ENCODE data around the gene MYH14.

Gene MYH14

DNA sequence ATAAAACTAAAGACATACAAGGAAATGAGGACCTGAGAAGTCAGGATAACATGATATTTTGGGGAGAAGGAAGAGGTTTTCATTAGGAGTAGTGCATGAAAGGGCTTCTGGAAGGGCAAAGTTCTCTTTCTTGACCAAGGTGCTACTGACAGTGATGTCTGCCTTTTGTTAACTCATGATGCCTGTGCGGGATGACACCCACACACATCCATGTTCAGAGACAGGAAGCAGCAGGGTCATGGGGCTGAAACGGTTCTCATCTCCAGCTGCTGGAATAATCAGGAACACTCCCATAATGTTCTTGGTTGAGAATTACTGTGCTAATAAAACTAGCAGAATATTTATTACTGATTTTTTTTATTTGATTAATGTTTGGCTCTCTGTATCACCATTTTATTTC lies 96.6 kb downstream of the MYH14 start:
- DNase-seq, result no peak

DNA sequence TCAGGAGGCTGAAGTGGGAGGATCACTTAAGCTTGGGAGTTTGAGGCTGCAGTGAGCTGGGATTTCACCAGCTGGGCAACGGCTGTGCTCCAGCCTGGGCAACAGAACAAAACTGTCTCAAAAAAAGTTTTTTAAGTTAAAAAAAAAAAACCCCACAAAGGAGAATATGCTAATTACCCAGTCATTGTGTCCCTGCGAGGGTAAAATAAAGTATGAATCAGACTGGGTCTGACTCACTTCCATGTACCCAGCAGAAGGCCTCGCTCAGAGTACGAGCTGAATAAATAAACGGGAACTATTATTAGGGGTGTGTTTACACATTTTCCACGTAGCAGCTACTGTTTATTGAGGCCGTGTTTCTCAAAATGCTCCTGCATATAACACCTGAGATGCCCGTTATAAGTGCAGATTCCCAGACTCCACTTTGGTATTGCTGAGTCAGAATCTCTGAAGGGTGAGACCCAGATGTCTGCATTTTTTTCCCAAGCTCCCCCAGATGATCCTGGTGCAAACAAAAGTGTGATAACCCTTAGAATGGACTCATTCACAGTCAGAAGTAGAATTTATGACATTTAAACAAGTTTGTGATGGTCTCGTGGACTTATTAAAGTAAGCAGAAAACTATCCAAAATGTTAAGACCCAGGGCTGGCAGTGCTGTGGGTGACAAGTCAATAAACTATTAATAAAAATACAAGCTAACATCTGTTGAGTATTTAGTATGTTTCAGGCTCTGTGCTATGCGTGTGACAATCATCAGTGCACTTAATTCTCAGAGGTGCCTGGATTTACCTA lies 97.6 kb downstream of the MYH14 start:
- DNase-seq, result no peak

DNA sequence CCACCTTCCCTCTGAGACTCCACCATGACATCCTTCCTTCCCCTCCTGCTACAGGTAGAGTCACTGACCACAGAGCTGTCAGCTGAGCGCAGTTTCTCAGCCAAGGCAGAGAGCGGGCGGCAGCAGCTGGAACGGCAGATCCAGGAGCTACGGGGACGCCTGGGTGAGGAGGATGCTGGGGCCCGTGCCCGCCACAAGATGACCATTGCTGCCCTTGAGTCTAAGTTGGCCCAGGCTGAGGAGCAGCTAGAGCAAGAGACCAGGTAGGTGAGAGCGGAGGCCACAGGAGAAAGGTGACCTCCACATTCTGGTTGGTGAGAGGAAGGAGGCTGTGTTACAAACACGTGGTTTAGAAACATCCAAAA lies 98.2 kb downstream of the MYH14 start:
- DNase-seq, result no peak

DNA sequence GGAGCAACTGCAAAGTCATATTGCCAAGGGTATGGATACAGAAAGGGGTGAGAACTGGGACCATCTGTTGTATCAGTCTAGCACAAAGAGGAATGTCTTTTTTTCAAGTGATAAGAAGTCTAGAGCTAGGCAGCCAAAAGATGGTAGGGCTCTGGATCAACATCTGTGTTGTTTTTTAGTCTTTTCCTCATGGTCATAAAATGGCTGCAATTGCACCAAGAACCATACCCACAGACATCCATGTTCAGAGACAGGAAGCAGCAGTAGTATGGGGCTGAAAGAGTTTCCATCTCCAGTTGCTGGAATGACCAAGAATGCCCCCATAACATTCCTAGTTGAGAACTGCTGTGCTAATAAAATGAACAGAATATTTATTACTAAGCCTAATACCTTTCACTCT lies 100.1 kb downstream of the MYH14 start:
- DNase-seq, result no peak

DNA sequence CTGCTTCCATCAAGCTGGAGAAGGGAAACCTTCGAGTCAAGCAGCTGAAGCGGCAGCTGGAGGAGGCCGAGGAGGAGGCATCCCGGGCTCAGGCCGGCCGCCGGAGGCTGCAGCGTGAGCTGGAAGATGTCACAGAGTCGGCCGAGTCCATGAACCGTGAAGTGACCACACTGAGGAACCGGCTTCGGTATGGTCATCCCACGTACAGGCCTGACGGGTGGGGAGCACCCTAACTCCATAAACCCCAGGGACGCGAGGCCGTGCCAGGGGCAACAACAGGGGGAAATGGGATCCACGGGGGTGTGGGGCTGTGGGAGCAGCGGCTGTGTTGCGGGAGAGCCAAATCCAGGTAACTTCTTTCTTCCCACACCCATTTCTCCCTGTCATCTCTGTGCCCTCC lies 105.6 kb downstream of the MYH14 start:
- no peak for DNase-seq

DNA sequence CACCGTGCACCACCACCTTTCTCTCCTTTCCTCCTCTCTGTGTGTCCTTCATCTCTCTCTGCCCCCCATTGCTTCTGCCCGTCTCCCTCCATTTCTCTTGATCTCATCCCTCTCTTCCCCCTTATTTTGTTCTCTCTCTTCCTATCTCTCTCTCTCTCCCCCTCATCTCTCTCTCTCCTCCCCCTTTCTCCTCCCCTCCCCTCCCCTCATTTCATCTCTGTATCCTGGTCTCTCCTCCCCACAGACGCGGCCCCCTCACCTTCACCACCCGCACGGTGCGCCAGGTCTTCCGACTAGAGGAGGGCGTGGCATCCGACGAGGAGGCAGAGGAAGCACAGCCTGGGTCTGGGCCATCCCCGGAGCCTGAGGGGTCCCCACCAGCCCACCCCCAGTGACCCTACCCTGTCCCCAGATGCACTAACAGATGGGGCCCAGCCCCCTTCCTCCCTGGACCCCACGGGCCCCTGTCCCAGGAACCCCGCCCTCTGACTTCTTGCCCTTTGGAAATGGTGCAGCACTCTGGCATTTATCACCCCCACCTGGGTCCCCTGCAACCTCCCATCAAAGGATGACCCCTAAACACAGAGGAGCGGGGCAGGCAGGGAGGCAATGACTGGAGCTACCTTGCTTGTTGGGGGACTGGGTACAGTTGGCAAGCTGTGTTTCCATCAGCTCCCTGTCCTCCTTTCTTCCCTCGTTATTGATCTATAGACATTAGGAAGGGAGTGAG lies 106.1 kb downstream of the MYH14 start:
- no peak for DNase-seq

DNA sequence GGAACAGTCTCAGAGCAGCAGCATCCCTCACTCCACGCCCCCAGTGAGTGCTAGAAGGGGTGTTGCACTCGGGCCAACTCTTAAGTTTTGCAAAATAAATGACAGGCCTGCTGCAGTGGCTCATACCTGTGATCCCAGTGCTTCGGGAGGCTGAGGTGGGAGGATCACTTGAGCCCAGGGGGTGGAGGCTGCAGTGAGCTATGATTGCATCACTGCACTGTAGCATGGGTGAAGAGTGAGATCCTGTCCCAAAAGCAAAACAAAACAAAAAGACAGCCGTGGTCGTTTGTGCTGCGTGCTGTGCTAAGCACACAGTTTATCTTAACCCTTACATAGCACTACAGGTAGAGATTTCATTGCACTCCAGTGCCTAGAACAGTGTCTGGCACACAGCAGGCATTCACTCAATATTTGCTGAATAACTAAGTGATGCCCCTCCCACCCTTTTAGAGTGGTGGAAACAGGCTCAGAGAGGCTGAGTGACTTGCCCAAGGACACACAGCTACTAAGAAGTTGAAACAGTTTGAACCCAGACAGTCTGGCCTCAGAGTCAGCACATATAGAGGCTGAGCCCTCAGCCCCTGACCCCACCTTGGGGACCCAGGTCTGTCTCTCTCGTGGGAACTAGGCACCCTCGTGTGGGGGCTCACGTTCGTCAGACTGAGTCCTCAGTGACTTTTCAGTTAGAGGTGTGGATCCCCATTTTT lies 107.5 kb downstream of the MYH14 start:
- no peak for DNase-seq

DNA sequence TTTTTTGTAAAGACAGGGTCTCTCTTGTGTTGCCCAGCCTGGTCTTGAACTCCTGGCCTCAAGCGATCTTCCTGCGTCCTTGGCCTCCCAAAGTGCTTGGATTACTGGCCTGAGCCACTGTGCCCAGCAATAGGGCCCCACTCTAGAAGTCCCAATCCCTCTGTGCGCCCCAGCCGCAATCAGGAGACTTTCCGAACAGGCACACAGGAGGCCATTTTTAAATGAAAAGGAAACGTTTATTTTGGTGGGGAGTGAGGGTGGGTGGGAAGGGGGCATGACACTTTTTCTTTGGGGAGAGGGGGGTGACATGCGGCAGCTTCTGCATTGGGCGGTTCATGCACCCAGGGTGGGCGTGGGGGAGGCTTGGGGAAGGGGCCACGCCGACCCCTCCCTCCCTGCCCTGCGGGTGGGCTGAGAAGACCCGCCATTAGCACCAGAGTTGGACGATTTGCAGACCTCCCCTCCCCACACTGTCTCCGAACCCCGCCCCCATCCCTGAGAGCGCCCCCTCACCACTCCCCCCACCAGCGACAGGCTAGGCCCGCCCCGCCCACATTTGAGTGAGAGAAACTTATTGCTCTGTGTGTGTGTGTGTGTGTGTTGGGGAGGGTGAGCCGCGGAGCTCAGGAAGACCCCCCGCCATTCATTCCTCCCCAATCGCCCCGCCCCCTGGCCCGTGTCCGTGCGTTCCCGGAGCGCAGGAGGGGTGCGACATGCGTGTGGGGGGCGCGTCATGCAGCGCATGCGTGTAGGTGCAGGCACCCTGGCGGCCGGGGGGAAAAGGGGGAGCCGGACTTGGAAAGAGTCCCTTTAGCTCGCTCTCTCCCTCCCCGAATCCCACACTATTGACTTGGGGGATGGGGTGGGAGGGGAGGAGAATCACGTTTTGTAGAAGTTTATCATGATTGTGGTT lies 108.6 kb downstream of the MYH14 start:
- DNase-seq, result no peak

DNA sequence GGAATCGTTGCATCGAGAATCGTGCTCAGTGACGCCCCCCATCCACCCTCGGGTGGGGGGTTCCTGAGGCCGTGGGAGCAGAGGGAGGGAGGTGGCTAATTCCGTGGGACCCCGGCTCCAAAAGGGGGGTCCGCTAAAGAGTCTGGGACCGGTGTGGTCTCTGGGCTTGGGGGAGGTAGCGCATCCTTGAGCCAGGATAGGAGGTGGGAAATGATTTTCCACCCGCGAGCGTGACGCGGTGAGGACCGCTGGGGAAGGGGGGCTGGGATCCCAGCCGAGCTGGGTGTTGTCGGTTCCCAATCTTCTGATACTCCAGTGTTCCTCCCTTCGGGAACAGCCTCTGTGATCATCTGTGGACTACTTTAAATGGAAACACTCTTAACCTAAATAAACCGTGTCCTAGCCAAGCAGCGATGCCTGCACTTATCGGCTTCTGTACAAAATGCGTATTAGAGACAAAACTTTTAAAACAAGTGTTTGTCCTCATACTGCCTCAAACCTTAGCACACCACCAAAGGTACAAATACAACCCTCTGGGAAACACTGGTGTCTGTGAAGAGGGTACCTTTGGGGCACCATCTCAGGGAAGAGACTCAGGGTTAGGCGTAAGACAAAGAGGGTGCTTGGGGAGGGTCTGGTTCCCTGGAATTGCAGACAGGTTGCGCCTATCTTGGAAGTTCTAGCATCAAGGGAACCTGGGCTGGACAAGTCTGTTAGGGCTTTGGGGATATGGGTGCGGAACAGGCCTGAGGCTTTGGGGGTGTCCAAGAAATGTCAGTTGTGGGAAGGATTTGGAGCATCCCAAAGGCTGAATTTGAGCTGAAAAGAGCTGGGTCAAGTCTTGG lies 109.8 kb downstream of the MYH14 start:
- no peak for DNase-seq

DNA sequence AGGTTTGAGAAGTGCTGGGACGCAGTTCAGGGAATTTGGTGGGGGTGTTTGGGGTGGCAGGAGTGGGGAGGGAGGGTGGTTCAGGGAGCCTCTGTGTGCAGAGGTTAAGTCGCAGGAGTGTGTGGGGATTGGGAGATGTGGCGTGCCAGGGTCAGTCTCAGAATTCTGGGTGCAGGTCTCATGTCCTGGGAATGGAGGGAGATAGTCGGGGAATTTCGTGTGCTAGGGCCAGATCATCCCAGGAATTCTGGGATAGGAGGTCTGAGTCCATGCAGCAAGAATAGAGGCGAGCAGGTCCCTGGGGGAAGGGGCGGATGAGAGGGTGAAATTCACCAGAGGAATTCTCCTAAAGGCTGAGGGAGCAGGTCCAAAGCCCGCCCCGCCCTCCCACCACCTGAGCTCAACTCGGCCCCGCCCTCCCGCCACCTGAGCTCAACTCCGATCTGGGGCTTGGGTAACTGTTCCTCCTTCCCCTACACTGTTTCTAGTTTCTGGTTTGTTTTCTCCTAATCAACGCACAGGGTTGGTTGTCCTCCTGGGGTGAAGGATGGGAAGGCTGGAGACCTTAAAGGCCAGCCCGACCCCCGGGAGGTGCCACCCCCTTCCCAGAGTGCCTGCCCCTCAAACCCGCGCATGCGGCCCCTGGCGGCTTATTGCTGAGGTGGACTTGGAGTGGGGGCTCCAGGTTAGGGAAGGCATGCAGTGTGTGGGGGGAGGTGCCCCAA lies 110.6 kb downstream of the MYH14 start:
- DNase-seq, result no peak

DNA sequence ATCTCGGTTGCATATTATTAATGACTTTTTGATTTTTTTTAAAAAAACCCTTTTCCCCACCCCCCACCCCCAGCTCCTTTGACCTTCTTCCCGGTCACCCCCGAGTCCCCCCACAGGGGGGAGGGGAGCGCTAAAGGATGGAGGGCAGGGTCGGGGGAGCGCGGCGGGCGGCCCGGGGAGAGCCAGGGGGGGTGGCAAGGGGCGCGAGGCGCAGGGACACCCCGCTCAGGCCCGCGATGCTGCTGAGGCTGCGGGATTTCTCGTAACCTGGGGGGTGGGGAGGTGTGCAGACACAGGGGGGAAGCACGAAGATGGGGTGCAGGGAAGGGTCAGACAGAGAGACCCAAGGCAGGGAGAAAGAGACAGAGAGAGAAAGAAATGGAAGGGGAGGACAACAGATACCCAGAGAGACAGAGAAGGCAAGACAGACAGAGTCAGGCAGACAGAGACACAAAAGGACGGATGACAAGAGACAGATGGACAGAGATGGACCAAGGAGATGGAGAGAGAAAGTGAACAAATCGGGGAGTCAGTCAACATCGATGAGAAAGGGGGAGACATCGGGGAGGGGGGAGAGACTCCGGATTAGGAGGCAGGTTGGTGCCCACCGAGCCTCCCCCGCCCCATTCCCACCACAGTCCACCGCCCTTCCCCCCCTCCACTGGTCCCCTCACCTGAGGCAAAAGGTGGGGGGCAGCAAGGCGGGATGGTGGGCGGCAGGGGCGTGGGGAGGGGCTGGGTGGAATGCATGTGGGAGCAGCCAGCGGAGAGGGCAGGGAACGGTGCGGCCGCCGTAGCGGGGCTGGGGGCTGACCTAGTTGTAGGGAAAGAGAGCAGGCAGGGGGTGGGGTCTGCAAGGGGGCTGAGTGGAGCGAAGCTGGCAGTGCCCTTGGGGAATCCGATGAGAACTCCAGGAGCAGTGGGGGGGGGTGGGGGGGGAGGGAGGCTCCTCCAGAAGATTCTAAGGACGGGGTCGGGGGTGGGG lies 111.6 kb downstream of the MYH14 start:
- no peak for DNase-seq

DNA sequence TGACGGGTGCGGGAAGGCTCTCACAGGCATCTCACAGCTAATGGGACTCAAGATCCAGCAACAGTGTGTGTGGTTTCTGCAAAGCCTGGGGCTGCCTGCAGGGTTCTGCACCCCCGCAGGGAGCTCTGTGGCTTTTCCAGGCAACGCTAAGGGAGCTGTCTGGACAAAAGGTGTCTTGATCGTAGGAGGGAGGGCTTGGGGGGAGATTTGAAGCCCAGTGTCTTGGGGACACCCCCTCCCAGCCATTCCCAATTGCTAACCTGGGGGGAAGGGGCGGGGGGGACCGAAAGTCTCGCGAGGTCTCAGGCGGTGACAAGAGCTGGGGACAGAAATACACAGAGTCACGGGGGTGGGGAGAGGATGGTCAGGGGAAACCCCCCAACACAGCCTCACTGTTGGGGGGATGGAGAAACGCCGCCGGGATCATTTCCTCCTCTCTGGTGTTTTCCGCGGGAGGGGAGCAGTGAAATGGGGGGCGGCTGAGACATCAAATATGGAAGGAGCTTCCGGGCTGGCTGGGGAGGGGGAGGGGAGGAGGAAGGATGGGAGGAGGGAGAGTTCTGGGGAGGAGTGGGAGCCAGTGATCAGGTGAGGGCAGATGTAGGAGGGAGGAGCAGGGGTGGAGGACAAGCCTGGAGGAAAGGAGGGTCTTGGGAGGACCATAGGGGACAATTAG lies 112.5 kb downstream of the MYH14 start:
- DNase-seq, result no peak

DNA sequence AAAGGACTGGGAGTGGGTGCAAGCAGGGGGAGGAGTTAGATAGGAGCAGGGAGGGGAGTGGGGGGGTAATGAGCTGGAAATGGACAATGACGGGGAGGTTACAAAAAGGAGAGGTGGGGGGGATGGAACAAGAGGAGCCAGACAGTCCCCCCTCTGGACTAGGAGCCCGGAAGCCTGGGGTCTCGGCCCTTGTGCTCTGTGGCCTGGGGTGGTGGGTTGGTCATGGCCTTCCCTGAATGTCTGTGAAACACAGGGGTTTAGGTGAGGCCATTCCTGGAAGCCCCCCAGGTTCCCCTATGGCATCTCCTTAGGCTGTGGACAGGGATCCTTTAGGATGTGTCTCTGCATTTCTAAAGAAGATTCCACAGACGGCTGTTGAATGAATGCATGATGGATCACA lies 113.7 kb downstream of the MYH14 start:
- DNase-seq, result no peak

DNA sequence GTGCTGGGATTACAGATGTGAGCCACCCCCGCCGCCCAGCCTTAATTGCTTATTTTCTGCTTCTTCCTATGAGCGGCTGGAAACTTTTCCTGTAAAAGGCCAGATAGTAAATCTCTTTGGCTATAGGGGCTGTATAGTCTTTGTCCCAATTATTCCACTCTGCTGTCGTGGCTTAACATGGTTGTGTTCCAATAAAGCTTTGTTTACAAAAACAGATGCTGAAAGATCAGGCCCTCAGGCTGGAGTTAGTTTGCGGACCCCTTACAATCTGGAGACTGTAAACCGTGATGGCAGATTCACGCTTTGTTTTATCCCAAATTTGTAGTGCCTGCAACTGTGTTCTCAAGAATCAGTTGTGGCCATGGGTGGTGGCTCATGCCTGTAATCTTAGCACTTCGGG lies 115.0 kb downstream of the MYH14 start:
- no peak for DNase-seq

DNA sequence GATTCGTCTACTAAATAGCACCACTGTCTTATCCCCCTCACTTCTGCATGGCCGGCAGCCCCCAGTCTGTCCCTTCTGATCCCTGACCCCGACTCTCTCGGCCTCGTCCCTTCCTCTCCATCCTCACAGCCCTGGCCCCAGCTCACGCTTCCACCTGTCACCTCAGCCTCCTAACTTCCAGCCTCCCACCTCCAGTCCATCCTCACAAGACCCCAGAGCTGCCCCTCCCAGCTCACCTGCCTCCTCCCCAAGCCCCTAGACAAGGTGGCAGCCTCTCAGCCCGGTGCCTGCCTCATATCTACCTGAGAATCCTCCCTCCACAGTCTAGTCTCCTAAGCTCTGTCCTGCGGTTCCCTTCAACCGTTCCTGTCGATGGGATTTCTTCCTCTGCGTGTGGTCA lies 115.7 kb downstream of the MYH14 start:
- no peak for DNase-seq

DNA sequence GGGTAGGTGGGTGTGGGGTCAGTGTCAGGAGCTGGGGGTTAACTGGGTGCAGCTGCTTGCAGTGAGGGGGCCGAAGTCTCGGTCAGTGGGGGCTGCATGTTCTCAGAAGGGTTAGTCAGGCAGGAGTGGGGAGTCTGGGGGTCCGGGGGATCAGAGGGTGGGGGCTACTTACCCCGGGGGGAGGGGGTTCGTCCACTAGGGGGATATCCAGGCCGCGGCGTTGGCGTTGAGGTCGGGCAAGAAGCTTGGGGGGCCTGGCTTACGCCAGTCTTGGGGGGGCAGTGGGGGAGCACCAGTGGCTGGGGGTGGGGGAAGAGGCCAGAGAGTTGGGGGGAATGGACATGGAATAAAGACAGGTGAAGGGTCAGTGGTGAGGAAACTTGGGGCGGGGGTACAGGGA lies 116.6 kb downstream of the MYH14 start:
- no peak for DNase-seq

DNA sequence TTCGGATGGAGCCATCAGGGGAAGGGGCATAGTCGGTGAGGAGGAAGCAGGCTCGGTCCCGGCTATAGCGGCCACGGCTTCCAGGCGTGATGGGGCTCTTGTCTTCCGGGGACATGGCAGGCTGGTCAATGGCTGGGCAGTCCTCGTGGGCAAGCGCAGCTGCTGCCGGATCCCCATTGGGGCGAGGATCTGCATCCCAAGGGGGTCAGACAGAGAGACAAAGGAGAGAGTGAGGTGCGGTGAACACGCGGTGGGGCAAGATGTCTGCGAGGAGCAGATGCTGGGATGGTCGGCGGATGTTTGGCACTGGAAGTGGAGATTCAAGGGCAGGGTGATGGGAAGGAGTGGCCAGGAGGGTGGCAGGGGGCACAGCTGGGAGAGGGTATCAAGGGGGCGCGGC lies 117.2 kb downstream of the MYH14 start:
- DNase-seq, result no peak

DNA sequence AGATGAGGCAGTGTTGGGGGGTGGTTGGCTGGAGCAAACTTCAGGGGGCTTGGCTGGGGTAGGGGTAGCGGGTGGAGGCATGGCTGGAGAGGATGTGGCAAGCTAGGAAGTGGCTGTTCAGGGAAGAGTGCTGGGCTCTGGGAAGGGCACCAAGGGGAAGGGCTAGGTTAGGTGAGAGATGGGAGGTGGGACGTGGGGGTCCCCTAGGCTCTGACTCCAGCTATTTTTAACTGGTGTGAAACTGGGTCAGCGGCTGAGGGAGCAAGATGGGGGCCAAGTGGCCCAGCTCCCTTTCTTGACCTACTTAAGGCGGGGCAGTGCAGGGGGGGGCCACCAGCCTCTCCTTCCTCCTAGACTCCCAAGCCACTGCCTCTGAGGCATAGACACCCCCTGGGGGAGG lies 118.4 kb downstream of the MYH14 start:
- DNase-seq, result no peak

DNA sequence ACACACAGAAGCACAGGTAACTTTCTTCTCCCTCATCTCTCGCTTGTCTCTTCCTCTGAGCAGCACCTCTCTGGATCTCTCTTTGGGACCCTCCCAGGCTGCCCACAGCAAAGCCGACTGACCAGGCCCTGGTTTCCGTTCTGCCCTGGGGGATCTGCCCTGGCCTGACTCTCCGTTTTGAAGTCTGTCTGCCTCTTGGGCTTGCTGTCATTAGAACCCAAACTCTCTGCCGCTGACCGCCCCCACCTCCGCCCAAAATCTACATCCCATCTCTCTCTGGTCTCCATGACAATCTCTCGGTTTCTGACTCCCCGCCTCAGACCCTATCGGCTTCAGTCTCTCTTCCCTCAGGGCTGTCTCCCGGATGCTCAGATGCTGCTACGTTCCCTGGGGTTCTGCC lies 118.8 kb downstream of the MYH14 start:
- DNase-seq, result no peak

All from stimulated activated naive CD4-positive, alpha-beta T cell (primary cell).